Transverse colon (tissue), 4 donors: ENCODE measurements around the gene MAN2A1. TPM values are rescaled to one million over a fixed set of nuclear protein-coding genes. Genes with fewer than 3 reads are reported as not detected.
"Not testable (repeated sequence)": the region's sequence is repeated elsewhere in the genome, so short reads cannot be mapped to it uniquely, and the experiment has no call there.

Experiments used
- DNase-seq: peaks from one replicate; pipeline ENCODE4 v3.0.0-alpha.2; 2019
- H3K27ac ChIP-seq, 4 donors: fragments of 200-600 bp; sonication (generic); 2 replicates each; pipeline ENCODE4 v1.5.1; 2016 to 2018; ENCODE audit warnings: inconsistent platforms in 4 of 4
- H3K27me3 ChIP-seq: fragments of 200-600 bp; sonication (generic); 2 replicates; pipeline ENCODE4 v1.5.1; 2017; ENCODE audit warnings: inconsistent platforms
- H3K36me3 ChIP-seq, 4 donors: fragments of 200-600 bp; sonication (generic); 2 replicates each; pipeline ENCODE4 v1.5.1; 2017 to 2019; ENCODE audit warnings: inconsistent platforms in 4 of 4
- H3K4me1 ChIP-seq, 4 donors: fragments of 200-600 bp; sonication (generic); 2 replicates each; pipeline ENCODE4 v1.5.1; 2017 to 2020; ENCODE audit warnings: inconsistent platforms in 4 of 4
- H3K4me3 ChIP-seq, 4 donors: fragments of 200-600 bp; sonication (generic); 1 replicate in 1 of 4; 2 replicates in 3 of 4; pipeline versions ENCODE4 v1.5.1 to v1.6.1; 2017 to 2019; ENCODE audit warnings: inconsistent platforms in 4 of 4
- H3K9me3 ChIP-seq, 2 donors: fragments of 200-600 bp; sonication (generic); 2 replicates each; pipeline ENCODE4 v1.5.1; 2017 to 2019; ENCODE audit warnings: inconsistent platforms in 2 of 2
- CTCF ChIP-seq, 5 experiments: fragments of 200-600 bp in 3 of 5; fragments of 450-650 bp in 2 of 5; sonication (generic) in 3 of 5; IDR thresholded peaks; 1 replicate in 2 of 5; 2 replicates in 3 of 5; pipeline ENCODE4 v1.5.1; 2016 to 2017; ENCODE audit warnings: antibody characterized with exemption in 5 of 5, inconsistent platforms in 3 of 5, mild to moderate bottlenecking in 2 of 5, moderate library complexity in 1 of 5
- EP300 ChIP-seq: sonication (generic); formaldehyde crosslinking; IDR thresholded peaks from one replicate; pipeline ENCODE4 v1.6.1; 2017; ENCODE audit warnings: antibody characterized with exemption, low read depth
- POLR2A ChIP-seq: fragments of 450-650 bp; IDR thresholded peaks from one replicate; pipeline ENCODE4 v1.6.1; 2016; ENCODE audit warnings: antibody characterized with exemption, mild to moderate bottlenecking, moderate library complexity
- POLR2AphosphoS5 ChIP-seq, 3 donors: sonication (generic); formaldehyde crosslinking; IDR thresholded peaks; one replicate each; pipeline ENCODE4 v1.6.1; 2016; ENCODE audit warnings: antibody characterized with exemption in 3 of 3
- WGBS, 2 donors: methylation state at CpG; one replicate each; pipeline ENCODE4 v1.1.5; 2018; ENCODE audit warnings: low coverage in 1 of 2; 5-methylcytosine and 5-hydroxymethylcytosine counted together
- in situ Hi-C, 4 donors: fragments of 200-750 bp; cut with MboI; loops; one replicate each; pipeline versions ENCODE4 v1.15.0 to v1.15.1; 2017; ENCODE audit warnings: low sequenced_read_pairs in 3 of 4, low pct_ligation_motif_present in 1 of 4, low pct_unique_long_range_greater_than_20kb in 1 of 4
- intact Hi-C: fragments of 100-400 bp; cut with DNase I; formaldehyde crosslinking; loops from one replicate; pipeline ENCODE4 v1.15.1; 2023; ENCODE audit warnings: low total_unique reads
- total RNA-seq, 4 donors: library from RNA; depleted of rRNA; stranded (reverse); fragments of >200 nt; gene quantifications; one replicate each; pipeline ENCODE4 v1.1.0, GENCODE V29; 2016

MAN2A1 gene
- total RNA-seq, 4 donors from 2014 or later, result 39.2 to 95.3 (median 70.4) TPM

GRCh38 chr5:109882546-109882945 is 192.8 kb downstream of the MAN2A1 start:
- H3K4me3 ChIP-seq, result no peak overlapping the region
- DNase-seq, result no peak
- H3K9me3 ChIP-seq, result no peaks in the 10 kb centered on the region
- TF ChIP-seq POLR2A, result no peak
- TF ChIP-seq CTCF (IDR thresholded peaks at IDR 0.05), result no peak
- no peak for TF ChIP-seq POLR2AphosphoS5 (IDR thresholded peaks at IDR 0.05)
- no peak for TF ChIP-seq EP300
- H3K4me1 ChIP-seq, result no peaks in the 10 kb centered on the region
- intact Hi-C loops, result no loop called here
- no peaks in the 10 kb centered on the region for H3K36me3 ChIP-seq
- no peak overlapping the region for H3K27ac ChIP-seq
- in situ Hi-C loops, result no loop called here
- H3K27me3 ChIP-seq, result no peaks in the 10 kb centered on the region

GRCh38 chr5:109884676-109885075 is 194.9 kb downstream of the MAN2A1 start:
- no peaks in the 10 kb centered on the region for H3K9me3 ChIP-seq
- 80 to 95% methylated on average over 2 to 20 of the region's 20 CpGs for WGBS, 2 donors
- no peaks in the 10 kb centered on the region for H3K4me1 ChIP-seq
- no peak for DNase-seq
- H3K27me3 ChIP-seq, result no peaks in the 10 kb centered on the region
- H3K27ac ChIP-seq, result no peak overlapping the region
- H3K4me3 ChIP-seq, result no peak overlapping the region
- no peaks in the 10 kb centered on the region for H3K36me3 ChIP-seq
- intact Hi-C loops (no loop called here), in situ Hi-C loops (no loop called here)
- TF ChIP-seq POLR2A (no peak), CTCF (IDR thresholded peaks at IDR 0.05) (no peak), EP300 (no peak), POLR2AphosphoS5 (IDR thresholded peaks at IDR 0.05) (no peak)

GRCh38 chr5:109885205-109885604 is 195.5 kb downstream of the MAN2A1 start:
- Histone ChIP-seq H3K9me3 (no peaks in the 10 kb centered on the region), H3K27ac (no peak overlapping the region), H3K4me1 (no peaks in the 10 kb centered on the region), H3K36me3 (no peaks in the 10 kb centered on the region), H3K27me3 (no peaks in the 10 kb centered on the region), H3K4me3 (no peak overlapping the region)
- intact Hi-C loops (no loop called here), in situ Hi-C loops (no loop called here)
- WGBS, 2 donors, result 97% methylated on average over 26 of the region's 28 CpGs; no CpG with 5 or more reads in 1 of the 2 donors
- TF ChIP-seq POLR2AphosphoS5 (IDR thresholded peaks at IDR 0.05), result no peak
- TF ChIP-seq EP300, result no peak
- TF ChIP-seq POLR2A, result no peak
- TF ChIP-seq CTCF (IDR thresholded peaks at IDR 0.05), result no peak
- no peak for DNase-seq

GRCh38 chr5:109888989-109889388 is 199.3 kb downstream of the MAN2A1 start:
- H3K27ac ChIP-seq, result no peak overlapping the region
- intact Hi-C loops (no loop called here), in situ Hi-C loops (no loop called here)
- WGBS, 2 donors, result 74 to 100% methylated on average over 1 of the region's 1 CpG
- no peaks in the 10 kb centered on the region for H3K27me3 ChIP-seq
- H3K4me3 ChIP-seq, result no peak overlapping the region
- H3K9me3 ChIP-seq, result no peaks in the 10 kb centered on the region
- no peaks in the 10 kb centered on the region for H3K4me1 ChIP-seq
- no peaks in the 10 kb centered on the region for H3K36me3 ChIP-seq
- DNase-seq, result no peak
- TF ChIP-seq POLR2A (no peak), EP300 (no peak), CTCF (IDR thresholded peaks at IDR 0.05) (no peak), POLR2AphosphoS5 (IDR thresholded peaks at IDR 0.05) (no peak)

GRCh38 chr5:109893271-109893670 is 203.5 kb downstream of the MAN2A1 start:
- in situ Hi-C loops, H3K27ac ChIP-seq, H3K4me1 ChIP-seq, H3K36me3 ChIP-seq, H3K9me3 ChIP-seq, H3K27me3 ChIP-seq, intact Hi-C loops, H3K4me3 ChIP-seq, DNase-seq: not testable (repeated sequence)
- WGBS, 2 donors, result 87 to 100% methylated on average over 1 to 2 of the region's 2 CpGs
